HEK293 (cell line): ENCODE data around the gene S100A4.

Experiments
- AEBP2 ChIP-seq: fragments of 450-650 bp; formaldehyde crosslinking; IDR thresholded peaks from 2 replicates; pipeline ENCODE4 v1.5.1; 2016; ENCODE audit warnings: missing biosample characterization, missing genetic modification characterization, borderline replicate concordance
- CTCF ChIP-seq: fragments of 450-650 bp; formaldehyde crosslinking; IDR thresholded peaks from 2 replicates; pipeline ENCODE4 v1.5.1; 2016; ENCODE audit warnings: missing biosample characterization, missing genetic modification characterization
- KLF17 ChIP-seq: fragments of 450-650 bp; formaldehyde crosslinking; IDR thresholded peaks from 2 replicates; pipeline ENCODE4 v1.5.1; 2016; ENCODE audit warnings: missing biosample characterization, missing genetic modification characterization
- ZNF112 ChIP-seq: fragments of 450-650 bp; formaldehyde crosslinking; IDR thresholded peaks from 2 replicates; pipeline ENCODE4 v1.5.0; 2017; ENCODE audit warnings: missing biosample characterization, missing genetic modification characterization
- ZNF133 ChIP-seq: fragments of 450-650 bp; formaldehyde crosslinking; IDR thresholded peaks from 2 replicates; pipeline ENCODE4 v1.5.1; 2016; ENCODE audit warnings: missing biosample characterization, missing genetic modification characterization
- ZNF138 ChIP-seq: fragments of 450-650 bp; formaldehyde crosslinking; IDR thresholded peaks from 2 replicates; pipeline ENCODE4 v1.5.1; 2016; ENCODE audit warnings: missing biosample characterization, missing genetic modification characterization, borderline replicate concordance
- ZNF398 ChIP-seq: fragments of 450-650 bp; formaldehyde crosslinking; IDR thresholded peaks from 2 replicates; pipeline ENCODE4 v1.5.1; 2017; ENCODE audit warnings: missing biosample characterization, missing genetic modification characterization
- ZNF449 ChIP-seq: fragments of 450-650 bp; formaldehyde crosslinking; IDR thresholded peaks from 2 replicates; pipeline ENCODE4 v1.5.1; 2017; ENCODE audit warnings: missing biosample characterization, mild to moderate bottlenecking, missing genetic modification characterization, moderate library complexity
- ZNF580 ChIP-seq: fragments of 450-650 bp; formaldehyde crosslinking; IDR thresholded peaks from 2 replicates; pipeline ENCODE4 v1.5.1; 2016; ENCODE audit warnings: missing biosample characterization, missing genetic modification characterization
- ZNF791 ChIP-seq: fragments of 450-650 bp; formaldehyde crosslinking; IDR thresholded peaks from 2 replicates; pipeline ENCODE4 v1.5.1; 2016; ENCODE audit warnings: missing biosample characterization, missing genetic modification characterization
- ZNF830 ChIP-seq: fragments of 450-650 bp; IDR thresholded peaks from 2 replicates; pipeline ENCODE4 v1.5.0; 2018; ENCODE audit warnings: missing biosample characterization, missing genetic modification characterization, low read depth, mild to moderate bottlenecking, moderate library complexity

GRCh38 chr1:153513666-153514065 is 31.9 kb downstream of the S100A4 start:
- no peak for TF ChIP-seq CTCF
- TF ChIP-seq ZNF398 = no peak
- no peak for TF ChIP-seq ZNF112 (tag by site-specific recombination)
- TF ChIP-seq AEBP2 (tag by site-specific recombination) = no peak
- TF ChIP-seq ZNF138 = no peak
- no peak for TF ChIP-seq ZNF580 (tag by site-specific recombination)
- TF ChIP-seq KLF17 (tag by site-specific recombination) = no peak
- TF ChIP-seq ZNF133 (tag by site-specific recombination) = no peak
- no peak for TF ChIP-seq ZNF791 (tag by site-specific recombination)
- no peak for TF ChIP-seq ZNF449 (tag by site-specific recombination)
- no peak for TF ChIP-seq ZNF830 (tag by site-specific recombination)
